Calu3 (cell line): Measurements from ENCODE around the gene CREBBP. TPM values are rescaled to one million over a fixed set of nuclear protein-coding genes. Genes with fewer than 3 reads are reported as not detected.

Source experiments
- BruUV-seq: library from RNA; stranded (reverse); fragments of 400-500 nt; replicated peaks from 2 replicates; lab custom pipeline; 2021; lab: Mats Ljungman, UMichigan
- CTCF ChIA-PET: fragments of 300-600 bp; sonication (Branson Sonifier 250); formaldehyde crosslinking; loops from one replicate; lab custom pipeline; 2022; ENCODE audit warnings: antibody characterized with exemption; lab: Charles Lee
- DNase-seq: peaks from one replicate; pipeline ENCODE4 v3.0.0; 2022
- H3K27ac Mint-ChIP-seq: one replicate; pipeline ENCODE4 v1.8.0; 2022; ENCODE audit warnings: mixed read lengths; ENCODE audit not compliant: unreplicated experiment
- H3K27me3 Mint-ChIP-seq: one replicate; pipeline ENCODE4 v1.8.0; 2022; ENCODE audit warnings: mixed read lengths; ENCODE audit not compliant: unreplicated experiment
- H3K36me3 Mint-ChIP-seq: one replicate; pipeline ENCODE4 v1.8.0; 2022; ENCODE audit warnings: mild to moderate bottlenecking, moderate library complexity, mixed read lengths; ENCODE audit not compliant: insufficient read depth, unreplicated experiment
- H3K4me1 Mint-ChIP-seq: one replicate; pipeline ENCODE4 v1.8.0; 2022; ENCODE audit warnings: mild to moderate bottlenecking, low read depth, mixed read lengths; ENCODE audit not compliant: unreplicated experiment
- H3K4me3 Mint-ChIP-seq: one replicate; pipeline ENCODE4 v1.8.0; 2022; ENCODE audit warnings: mild to moderate bottlenecking, low read depth, moderate library complexity, mixed read lengths; ENCODE audit not compliant: unreplicated experiment
- H3K9me3 Mint-ChIP-seq: one replicate; pipeline ENCODE4 v1.8.0; 2022; ENCODE audit warnings: low read depth, mixed read lengths; ENCODE audit not compliant: unreplicated experiment
- CTCF ChIP-seq: fragments of 200-600 bp; IDR thresholded peaks from one replicate; pipeline ENCODE4 v1.8.0; 2022; ENCODE audit warnings: antibody characterized with exemption; ENCODE audit not compliant: unreplicated experiment
- intact Hi-C: fragments of 100-400 bp; cut with micrococcal nuclease; formaldehyde crosslinking; loops from one replicate; pipeline ENCODE4 v1.10.0; 2022; ENCODE audit not compliant: unreplicated experiment
- total RNA-seq: library from RNA; stranded (reverse); gene quantifications from 2 replicates; pipeline ENCODE4 v1.2.3, GENCODE V29; 2022

The CREBBP gene
- total RNA-seq, 1 experiment from 2014 or later = 91.0 TPM

- no peaks in the 10 kb centered on the region for H3K4me1 Mint-ChIP-seq
- no peaks in the 10 kb centered on the region for H3K27me3 Mint-ChIP-seq
- peaks cover 66% of the 10 kb centered on the region for H3K36me3 Mint-ChIP-seq
- DNase-seq = no peak
- H3K4me3 Mint-ChIP-seq = no peak overlapping the region
- no peak overlapping the region for H3K27ac Mint-ChIP-seq
- TF ChIP-seq CTCF = no peak
- intact Hi-C loops = no loop called here
- CTCF ChIA-PET = no interaction called here
- no peaks in the 10 kb centered on the region for H3K9me3 Mint-ChIP-seq
- no TSS peak for BruUV-seq
These were observed 114.3 kb downstream of the CREBBP start for GRCh38 chr16:3766177-3766576.

- H3K36me3 Mint-ChIP-seq = peaks cover 62% of the 10 kb centered on the region
- CTCF ChIA-PET = no interaction called here
These were observed 116.1 kb downstream of the CREBBP start for GRCh38 chr16:3764409-3764808.

GRCh38 chr16:3762107-3762750, 118.3 kb downstream of the CREBBP start:
- CTCF ChIA-PET = no interaction called here
- H3K4me1 Mint-ChIP-seq = no peaks in the 10 kb centered on the region
- H3K27me3 Mint-ChIP-seq = no peaks in the 10 kb centered on the region
- no peak overlapping the region for H3K27ac Mint-ChIP-seq
- TF ChIP-seq CTCF = no peak
- DNase-seq = no peak
- no peak overlapping the region for H3K4me3 Mint-ChIP-seq
- no peaks in the 10 kb centered on the region for H3K9me3 Mint-ChIP-seq
- H3K36me3 Mint-ChIP-seq = peaks cover 50% of the 10 kb centered on the region
- intact Hi-C loops = no loop called here
- no TSS peak for BruUV-seq

More at GRCh38 chr16:3764409-3764808, 116.1 kb downstream of the CREBBP start:
- no TSS peak for BruUV-seq
- H3K4me3 Mint-ChIP-seq = no peak overlapping the region
- H3K27me3 Mint-ChIP-seq = no peaks in the 10 kb centered on the region
- H3K4me1 Mint-ChIP-seq = no peaks in the 10 kb centered on the region
- intact Hi-C loops = no loop called here
- no peak for TF ChIP-seq CTCF
- no peaks in the 10 kb centered on the region for H3K9me3 Mint-ChIP-seq
- no peak for DNase-seq
- no peak overlapping the region for H3K27ac Mint-ChIP-seq

GRCh38 chr16:3761375-3762106, 119.0 kb downstream of the CREBBP start:
- no peaks in the 10 kb centered on the region for H3K9me3 Mint-ChIP-seq
- intact Hi-C loops = no loop called here
- H3K4me1 Mint-ChIP-seq = no peaks in the 10 kb centered on the region
- no peak overlapping the region for H3K27ac Mint-ChIP-seq
- no peak for TF ChIP-seq CTCF
- no peak for DNase-seq
- no TSS peak for BruUV-seq
- CTCF ChIA-PET = no interaction called here
- peaks cover 43% of the 10 kb centered on the region for H3K36me3 Mint-ChIP-seq
- H3K27me3 Mint-ChIP-seq = no peaks in the 10 kb centered on the region
- no peak overlapping the region for H3K4me3 Mint-ChIP-seq
